ENCODE measurements around the gene GPRC5A. TPM values are rescaled to one million over a fixed set of nuclear protein-coding genes. Genes with fewer than 3 reads are reported as not detected.

Gene GPRC5A
- total and polyA plus RNA-seq, 2 of the 8 experiments (the other 6 are each of a cell fraction or from before 2014, with no cell fraction given), result 1.0 to 1.4 TPM

DNA sequence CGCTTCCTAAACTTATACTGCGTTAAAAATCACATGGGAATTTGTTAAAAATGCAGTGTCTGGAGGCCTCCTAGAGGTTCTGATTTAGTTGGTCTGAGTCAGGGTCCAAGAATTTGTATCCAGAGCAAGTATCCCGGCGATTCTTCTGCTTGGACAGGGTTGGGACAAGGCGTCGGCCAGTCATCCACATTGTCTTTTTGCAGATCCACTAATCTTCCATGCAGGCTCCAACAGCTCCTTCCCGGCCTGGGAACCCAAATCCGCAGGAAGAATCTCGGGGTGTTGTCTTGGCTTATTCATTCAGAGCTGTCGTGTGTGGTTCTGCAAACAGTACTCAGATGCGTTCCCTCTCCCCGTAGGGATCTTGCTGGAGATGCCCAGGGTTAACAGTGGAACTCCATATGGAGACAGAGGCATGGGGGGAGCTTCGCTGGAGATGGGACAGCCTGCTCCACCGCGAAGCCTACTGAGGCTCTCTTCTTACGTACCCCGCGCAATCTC is 35.3 kb downstream of the GPRC5A start (continued):
- TF ChIP-seq YY1 (IDR thresholded peaks at IDR 0.05; ENCODE audit: low read depth, low read length) (no peak), CHD2 (IDR thresholded peaks at IDR 0.05; ENCODE audit: low read length) (no peak), CBX5 (IDR thresholded peaks at IDR 0.05; ENCODE audit: low read depth, low read length) (no peak), JUN (IDR thresholded peaks at IDR 0.05; ENCODE audit: low read depth, low read length) (no peak), SIN3A (conservative IDR thresholded peaks at IDR 0.05 in 1 of 2, IDR thresholded peaks at IDR 0.05 in 1 of 2; ENCODE audit: low read depth in 1 of 2, low read length in 2 of 2) (no peak)
